ENCODE data around the gene PRCP. TPM values are rescaled to one million over a fixed set of nuclear protein-coding genes. Genes with fewer than 3 reads are reported as not detected.

The PRCP gene
- total RNA-seq, 1 experiment from 2014 or later: 57.0 TPM

DNA sequence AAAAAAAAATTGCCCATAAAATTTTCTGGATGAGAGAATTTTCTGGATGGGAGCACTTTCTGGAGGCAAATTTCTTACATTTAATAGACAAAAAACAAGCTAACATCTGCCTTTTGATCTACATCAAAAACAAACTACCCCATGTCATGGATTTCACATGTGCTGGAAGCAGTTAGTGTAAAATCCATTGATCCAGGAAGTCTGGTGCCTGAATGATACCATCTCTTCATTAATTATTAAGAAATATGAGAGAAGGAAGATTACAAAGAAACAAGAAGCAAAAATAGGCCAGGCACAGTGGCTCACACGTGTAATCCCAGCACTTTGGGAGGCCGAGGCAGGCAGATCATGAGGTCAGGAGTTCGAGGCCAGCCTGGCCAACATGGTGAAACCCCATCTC, 113.4 kb downstream of the PRCP start:
- in situ Hi-C loops (cut with HindIII; ENCODE audit: low pct_unique_long_range_greater_than_20kb, low sequenced_read_pairs): no loop called here
- ATAC-seq (no peak), DNase-seq (ENCODE audit: low read depth, low spot score) (no peak)
- Histone ChIP-seq H3K27ac (ENCODE audit: low read length) (no peak overlapping the region), H3K4me1 (ENCODE audit: control insufficient read depth, insufficient read depth, low read length) (no peaks in the 10 kb centered on the region), H3K27me3 (ENCODE audit: control insufficient read depth, insufficient read depth, low read length) (no peaks in the 10 kb centered on the region), H3K9me3 (ENCODE audit: control insufficient read depth, insufficient read depth, low read depth, low read length) (peaks cover 3% of the 10 kb centered on the region; the same call in 1 of the 2 replicates), H3K4me3 (ENCODE audit: low read depth in 2 of 2, low read length in 2 of 2) (no peak overlapping the region), H3K36me3 (ENCODE audit: control insufficient read depth, insufficient read depth, low read length) (no peaks in the 10 kb centered on the region)
- CTCF ChIA-PET: no interaction called here
- POLR2A ChIA-PET: no interaction called here
- intact Hi-C loops (cut with micrococcal nuclease; ENCODE audit: unreplicated experiment): no loop called here
- BruUV-seq (replicated peaks): no TSS peak
- TF ChIP-seq CTCF (IDR thresholded peaks at IDR 0.05) (no peak), POLR2AphosphoS5 (IDR thresholded peaks at IDR 0.05; ENCODE audit: low read depth, low read length) (no peak), TCF7L2 (IDR thresholded peaks at IDR 0.05; ENCODE audit: low read depth, low read length) (no peak), SIN3A (IDR thresholded peaks at IDR 0.05; ENCODE audit: borderline replicate concordance, insufficient read depth, low read depth, low read length) (no peak)
- TF ChIP-seq, protein P1, sequence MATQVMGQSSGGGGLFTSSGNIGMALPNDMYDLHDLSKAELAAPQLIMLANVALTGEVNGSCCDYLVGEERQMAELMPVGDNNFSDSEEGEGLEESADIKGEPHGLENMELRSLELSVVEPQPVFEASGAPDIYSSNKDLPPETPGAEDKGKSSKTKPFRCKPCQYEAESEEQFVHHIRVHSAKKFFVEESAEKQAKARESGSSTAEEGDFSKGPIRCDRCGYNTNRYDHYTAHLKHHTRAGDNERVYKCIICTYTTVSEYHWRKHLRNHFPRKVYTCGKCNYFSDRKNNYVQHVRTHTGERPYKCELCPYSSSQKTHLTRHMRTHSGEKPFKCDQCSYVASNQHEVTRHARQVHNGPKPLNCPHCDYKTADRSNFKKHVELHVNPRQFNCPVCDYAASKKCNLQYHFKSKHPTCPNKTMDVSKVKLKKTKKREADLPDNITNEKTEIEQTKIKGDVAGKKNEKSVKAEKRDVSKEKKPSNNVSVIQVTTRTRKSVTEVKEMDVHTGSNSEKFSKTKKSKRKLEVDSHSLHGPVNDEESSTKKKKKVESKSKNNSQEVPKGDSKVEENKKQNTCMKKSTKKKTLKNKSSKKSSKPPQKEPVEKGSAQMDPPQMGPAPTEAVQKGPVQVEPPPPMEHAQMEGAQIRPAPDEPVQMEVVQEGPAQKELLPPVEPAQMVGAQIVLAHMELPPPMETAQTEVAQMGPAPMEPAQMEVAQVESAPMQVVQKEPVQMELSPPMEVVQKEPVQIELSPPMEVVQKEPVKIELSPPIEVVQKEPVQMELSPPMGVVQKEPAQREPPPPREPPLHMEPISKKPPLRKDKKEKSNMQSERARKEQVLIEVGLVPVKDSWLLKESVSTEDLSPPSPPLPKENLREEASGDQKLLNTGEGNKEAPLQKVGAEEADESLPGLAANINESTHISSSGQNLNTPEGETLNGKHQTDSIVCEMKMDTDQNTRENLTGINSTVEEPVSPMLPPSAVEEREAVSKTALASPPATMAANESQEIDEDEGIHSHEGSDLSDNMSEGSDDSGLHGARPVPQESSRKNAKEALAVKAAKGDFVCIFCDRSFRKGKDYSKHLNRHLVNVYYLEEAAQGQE (IDR thresholded peaks at IDR 0.05; ENCODE audit: insufficient read depth in 1 of 2, low read depth in 2 of 2, low read length in 1 of 2): no peak

GRCh38 chr11:82786001-82786400, 114.2 kb downstream of the PRCP start:
- BruUV-seq (replicated peaks): no TSS peak
- intact Hi-C loops (cut with micrococcal nuclease; ENCODE audit: unreplicated experiment) (no loop called here), in situ Hi-C loops (cut with HindIII; ENCODE audit: low pct_unique_long_range_greater_than_20kb, low sequenced_read_pairs) (no loop called here)
- DNase-seq (ENCODE audit: low read depth, low spot score): no peak
- Histone ChIP-seq H3K4me1 (ENCODE audit: control insufficient read depth, insufficient read depth, low read length) (no peaks in the 10 kb centered on the region), H3K4me3 (ENCODE audit: low read depth in 2 of 2, low read length in 2 of 2) (no peak overlapping the region), H3K27ac (ENCODE audit: low read length) (no peak overlapping the region), H3K9me3 (ENCODE audit: control insufficient read depth, insufficient read depth, low read depth, low read length) (peaks cover 3% of the 10 kb centered on the region; the same call in 1 of the 2 replicates), H3K27me3 (ENCODE audit: control insufficient read depth, insufficient read depth, low read length) (no peaks in the 10 kb centered on the region), H3K36me3 (ENCODE audit: control insufficient read depth, insufficient read depth, low read length) (no peaks in the 10 kb centered on the region)
- ATAC-seq: no peak
- no peak for TF ChIP-seq TCF7L2 (IDR thresholded peaks at IDR 0.05; ENCODE audit: low read depth, low read length)
- POLR2A ChIA-PET: no interaction called here
- CTCF ChIA-PET: no interaction called here

DNA sequence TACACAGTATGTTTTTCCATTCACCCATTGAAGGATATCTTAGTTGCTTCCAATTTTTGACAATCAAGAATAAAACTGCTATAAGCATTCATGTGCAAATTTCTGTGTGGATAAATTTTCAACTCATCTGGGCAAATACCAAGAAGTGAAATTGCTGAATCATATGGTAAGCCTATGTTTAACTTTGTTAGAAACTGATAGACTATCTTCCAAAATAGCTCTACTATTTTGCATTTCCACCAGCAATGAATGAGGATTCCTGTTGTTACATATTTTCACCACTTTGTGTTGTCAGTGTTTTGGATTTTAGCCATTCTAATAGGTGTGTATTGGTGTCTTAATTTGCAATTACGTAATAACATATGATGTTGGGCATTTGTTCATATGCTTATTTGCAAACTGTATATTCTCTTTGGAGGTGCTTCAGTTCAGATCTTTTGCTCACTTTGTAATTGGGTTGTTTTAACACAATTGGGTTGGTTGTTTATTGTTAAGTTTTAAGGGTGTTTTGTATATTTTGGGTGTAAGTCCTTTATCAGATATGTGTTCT, 117.3 kb downstream of the PRCP start:
- no peak overlapping the region for H3K27ac ChIP-seq (ENCODE audit: low read length)
- ChIA-PET CTCF (no interaction called here), POLR2A (no interaction called here)
- no peaks in the 10 kb centered on the region for H3K4me1 ChIP-seq (ENCODE audit: control insufficient read depth, insufficient read depth, low read length)
- no peak overlapping the region for H3K4me3 ChIP-seq (ENCODE audit: low read depth in 2 of 2, low read length in 2 of 2)
- no peaks in the 10 kb centered on the region for H3K36me3 ChIP-seq (ENCODE audit: control insufficient read depth, insufficient read depth, low read length)
- no peaks in the 10 kb centered on the region for H3K27me3 ChIP-seq (ENCODE audit: control insufficient read depth, insufficient read depth, low read length)
- intact Hi-C loops (cut with micrococcal nuclease; ENCODE audit: unreplicated experiment): no loop called here
- ATAC-seq: no peak
- in situ Hi-C loops (cut with HindIII; ENCODE audit: low pct_unique_long_range_greater_than_20kb, low sequenced_read_pairs): no loop called here
- TF ChIP-seq POLR2AphosphoS5 (IDR thresholded peaks at IDR 0.05; ENCODE audit: low read depth, low read length): no peak
- no peak for TF ChIP-seq TCF7L2 (IDR thresholded peaks at IDR 0.05; ENCODE audit: low read depth, low read length)
- no peak for TF ChIP-seq SIN3A (IDR thresholded peaks at IDR 0.05; ENCODE audit: borderline replicate concordance, insufficient read depth, low read depth, low read length)
- TF ChIP-seq, protein P1 (IDR thresholded peaks at IDR 0.05; ENCODE audit: insufficient read depth in 1 of 2, low read depth in 2 of 2, low read length in 1 of 2): no peak
- no peak for TF ChIP-seq CTCF (IDR thresholded peaks at IDR 0.05)
- no peak for DNase-seq (ENCODE audit: low read depth, low spot score)
- peaks cover 3% of the 10 kb centered on the region; the same call in 1 of the 2 replicates for H3K9me3 ChIP-seq (ENCODE audit: control insufficient read depth, insufficient read depth, low read depth, low read length)
- BruUV-seq (replicated peaks): no TSS peak
